Immature natural killer cell (primary cell): ENCODE measurements around the gene RUNX2. TPM values are rescaled to one million over a fixed set of nuclear protein-coding genes. Genes with fewer than 3 reads are reported as not detected.

Experiments used
- DNase-seq, 3 donors: peaks; one replicate each; pipeline ENCODE4 v3.0.0; 2022; ENCODE audit warnings: mixed read lengths in 1 of 3
- H3K27ac Mint-ChIP-seq, 6 donors: one replicate each; pipeline ENCODE4 v1.8.0; 2020; ENCODE audit warnings: mixed read lengths in 6 of 6, mild to moderate bottlenecking in 5 of 6, inconsistent platforms in 4 of 6, moderate library complexity in 3 of 6
- H3K27me3 Mint-ChIP-seq, 3 donors: one replicate each; pipeline ENCODE4 v1.8.0; 2020 to 2021; ENCODE audit warnings: low read depth in 3 of 3, mild to moderate bottlenecking in 3 of 3, mixed read lengths in 3 of 3, moderate library complexity in 3 of 3, inconsistent platforms in 1 of 3
- H3K36me3 Mint-ChIP-seq, 3 donors: one replicate each; pipeline ENCODE4 v1.8.0; 2020; ENCODE audit warnings: mixed read lengths in 3 of 3, inconsistent platforms in 2 of 3, mild to moderate bottlenecking in 2 of 3
- H3K4me1 Mint-ChIP-seq, 2 donors: one replicate each; pipeline ENCODE4 v1.8.0; 2020; ENCODE audit warnings: inconsistent platforms in 2 of 2, mild to moderate bottlenecking in 2 of 2, mixed read lengths in 2 of 2, moderate library complexity in 1 of 2
- H3K4me3 Mint-ChIP-seq, 5 donors: one replicate each; pipeline ENCODE4 v1.8.0; 2020; ENCODE audit warnings: mild to moderate bottlenecking in 5 of 5, mixed read lengths in 5 of 5, inconsistent platforms in 3 of 5, moderate library complexity in 3 of 5
- H3K9me3 Mint-ChIP-seq, 6 donors: one replicate each; pipeline ENCODE4 v1.8.0; 2020; ENCODE audit warnings: mild to moderate bottlenecking in 6 of 6, mixed read lengths in 6 of 6, inconsistent platforms in 4 of 6, moderate library complexity in 3 of 6
- polyA plus RNA-seq, 3 donors: library from polyadenylated mRNA; unstranded; fragments of 300-500 nt; fragmentation: Illumina TruSeq; gene quantifications; one replicate each; pipeline ENCODE4 v1.2.3, GENCODE V29; 2021

The RUNX2 gene
- polyA plus RNA-seq, 3 donors from 2014 or later = 2.6 to 11.8 (median 4.4) TPM

DNA sequence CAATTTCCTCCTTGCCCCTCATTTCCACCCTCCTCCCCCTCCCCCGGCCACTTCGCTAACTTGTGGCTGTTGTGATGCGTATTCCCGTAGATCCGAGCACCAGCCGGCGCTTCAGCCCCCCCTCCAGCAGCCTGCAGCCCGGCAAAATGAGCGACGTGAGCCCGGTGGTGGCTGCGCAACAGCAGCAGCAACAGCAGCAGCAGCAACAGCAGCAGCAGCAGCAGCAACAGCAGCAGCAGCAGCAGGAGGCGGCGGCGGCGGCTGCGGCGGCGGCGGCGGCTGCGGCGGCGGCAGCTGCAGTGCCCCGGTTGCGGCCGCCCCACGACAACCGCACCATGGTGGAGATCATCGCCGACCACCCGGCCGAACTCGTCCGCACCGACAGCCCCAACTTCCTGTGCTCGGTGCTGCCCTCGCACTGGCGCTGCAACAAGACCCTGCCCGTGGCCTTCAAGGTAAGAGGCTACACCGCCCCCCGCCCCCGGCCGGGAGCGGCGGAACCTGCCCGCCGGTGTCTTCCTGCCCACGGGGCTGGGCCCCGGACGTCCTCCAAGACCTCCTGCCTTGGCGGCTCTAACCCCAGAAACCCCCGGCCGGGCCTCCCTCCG lies 94.5 kb downstream of the RUNX2 start:
- peak overlapping the region; percentile 26 to 95 (median 84) for H3K27ac Mint-ChIP-seq
- peak; percentile 60 to 68 (median 61) for DNase-seq
- H3K4me3 Mint-ChIP-seq = peak overlapping the region; percentile 88 to 95 (median 94)
- H3K27me3 Mint-ChIP-seq = peaks cover 25 to 41% (median 39%) of the 10 kb centered on the region in 3 donors
- H3K9me3 Mint-ChIP-seq = peaks cover 0 to 2% (median 0%) of the 10 kb centered on the region in 6 donors
- no peaks in the 10 kb centered on the region for H3K36me3 Mint-ChIP-seq
- H3K4me1 Mint-ChIP-seq = peaks cover 42 to 65% of the 10 kb centered on the region in 2 donors

GRCh38 chr6:45423111-45423823 lies 95.1 kb downstream of the RUNX2 start:
- Mint-ChIP-seq H3K9me3 (peaks cover 0 to 2% (median 0%) of the 10 kb centered on the region in 6 donors), H3K27ac (peak overlapping the region; percentile 23 to 95 (median 76)), H3K36me3 (no peaks in the 10 kb centered on the region), H3K4me1 (peaks cover 42 to 71% of the 10 kb centered on the region in 2 donors), H3K27me3 (peaks cover 25 to 41% (median 36%) of the 10 kb centered on the region in 3 donors), H3K4me3 (peak overlapping the region; percentile 82 to 94 (median 93))
- peak in 1 of 3 donors; percentile 31 for DNase-seq

- Mint-ChIP-seq H3K9me3 (peaks cover 0 to 2% (median 0%) of the 10 kb centered on the region in 6 donors), H3K4me3 (peak overlapping the region; percentile 48 to 94 (median 93)), H3K4me1 (peaks cover 42 to 77% of the 10 kb centered on the region in 2 donors), H3K27me3 (peaks cover 25 to 38% (median 36%) of the 10 kb centered on the region in 3 donors), H3K27ac (peak overlapping the region in 2 of 6 donors; percentile 68 to 74), H3K36me3 (no peaks in the 10 kb centered on the region)
- peak in 2 of 3 donors; percentile 13 to 22 for DNase-seq
These were observed 95.8 kb downstream of the RUNX2 start for GRCh38 chr6:45423824-45424450.

DNA sequence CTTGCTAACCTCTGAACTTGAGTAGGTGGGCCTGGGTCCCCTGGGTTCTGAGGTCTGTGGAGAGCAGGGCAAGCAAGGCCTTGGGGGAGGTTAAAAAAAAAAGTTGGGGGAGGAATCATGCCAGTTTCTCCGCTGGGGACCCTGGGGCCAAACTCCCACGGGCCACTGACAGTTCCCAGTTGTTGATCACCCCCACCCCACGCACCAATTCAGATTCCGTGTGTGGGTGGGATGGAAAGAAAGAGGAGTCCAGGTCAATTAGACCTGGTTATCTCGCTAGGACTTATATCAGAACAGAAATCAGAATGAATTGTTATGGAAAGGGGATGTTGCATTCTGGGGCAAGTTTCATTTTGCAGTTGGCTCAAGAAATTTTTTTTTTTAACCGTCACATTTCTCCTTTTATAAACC lies 96.3 kb downstream of the RUNX2 start:
- Mint-ChIP-seq H3K27me3 (peaks cover 21 to 36% (median 32%) of the 10 kb centered on the region in 3 donors), H3K4me3 (peak overlapping the region; percentile 48 to 94 (median 93)), H3K36me3 (no peaks in the 10 kb centered on the region), H3K9me3 (peaks cover 0 to 2% (median 0%) of the 10 kb centered on the region in 6 donors), H3K27ac (peak overlapping the region in 3 of 6 donors; percentile 2 to 74 (median 68)), H3K4me1 (peaks cover 38 to 77% of the 10 kb centered on the region in 2 donors)
- no peak for DNase-seq

GRCh38 chr6:45426251-45426650 lies 98.1 kb downstream of the RUNX2 start:
- H3K27ac Mint-ChIP-seq = no peak overlapping the region

GRCh38 chr6:45427726-45428125 lies 99.6 kb downstream of the RUNX2 start:
- Mint-ChIP-seq H3K27ac (peak overlapping the region in 2 of 6 donors; percentile 15 to 49), H3K27me3 (peaks cover 3 to 14% (median 7%) of the 10 kb centered on the region in 3 donors), H3K4me3 (no peak overlapping the region), H3K4me1 (peaks cover 30 to 70% of the 10 kb centered on the region in 2 donors), H3K36me3 (no peaks in the 10 kb centered on the region), H3K9me3 (no peaks in the 10 kb centered on the region)
- DNase-seq = no peak

More at GRCh38 chr6:45426251-45426650, 98.1 kb downstream of the RUNX2 start:
- H3K36me3 Mint-ChIP-seq = no peaks in the 10 kb centered on the region
- no peak for DNase-seq
- peaks cover 11 to 22% (median 16%) of the 10 kb centered on the region in 3 donors for H3K27me3 Mint-ChIP-seq
- H3K4me1 Mint-ChIP-seq = peaks cover 30 to 72% of the 10 kb centered on the region in 2 donors
- H3K4me3 Mint-ChIP-seq = peak overlapping the region in 3 of 5 donors; percentile 2 to 55 (median 32)
- H3K9me3 Mint-ChIP-seq = peaks cover 0 to 2% (median 0%) of the 10 kb centered on the region in 6 donors

- Mint-ChIP-seq H3K36me3 (no peaks in the 10 kb centered on the region), H3K27ac (peak overlapping the region in 2 of 6 donors; percentile 1 to 50), H3K4me3 (peak overlapping the region in 2 of 5 donors; percentile 3 to 47), H3K9me3 (no peaks in the 10 kb centered on the region), H3K4me1 (peaks cover 29 to 78% of the 10 kb centered on the region in 2 donors), H3K27me3 (peaks cover 2 to 9% (median 4%) of the 10 kb centered on the region in 3 donors)
- DNase-seq = no peak
These were observed 100.6 kb downstream of the RUNX2 start for GRCh38 chr6:45428727-45429126.

- Mint-ChIP-seq H3K4me1 (peaks cover 25 to 78% of the 10 kb centered on the region in 2 donors), H3K27ac (peak overlapping the region in 3 of 6 donors; percentile 41 to 58 (median 51)), H3K27me3 (peaks cover 1 to 6% (median 2%) of the 10 kb centered on the region in 3 donors), H3K36me3 (no peaks in the 10 kb centered on the region), H3K9me3 (no peaks in the 10 kb centered on the region), H3K4me3 (peak overlapping the region in 1 of 5 donors; percentile 77)
- DNase-seq = no peak
These were observed 102.6 kb downstream of the RUNX2 start for GRCh38 chr6:45430590-45431202.

DNA sequence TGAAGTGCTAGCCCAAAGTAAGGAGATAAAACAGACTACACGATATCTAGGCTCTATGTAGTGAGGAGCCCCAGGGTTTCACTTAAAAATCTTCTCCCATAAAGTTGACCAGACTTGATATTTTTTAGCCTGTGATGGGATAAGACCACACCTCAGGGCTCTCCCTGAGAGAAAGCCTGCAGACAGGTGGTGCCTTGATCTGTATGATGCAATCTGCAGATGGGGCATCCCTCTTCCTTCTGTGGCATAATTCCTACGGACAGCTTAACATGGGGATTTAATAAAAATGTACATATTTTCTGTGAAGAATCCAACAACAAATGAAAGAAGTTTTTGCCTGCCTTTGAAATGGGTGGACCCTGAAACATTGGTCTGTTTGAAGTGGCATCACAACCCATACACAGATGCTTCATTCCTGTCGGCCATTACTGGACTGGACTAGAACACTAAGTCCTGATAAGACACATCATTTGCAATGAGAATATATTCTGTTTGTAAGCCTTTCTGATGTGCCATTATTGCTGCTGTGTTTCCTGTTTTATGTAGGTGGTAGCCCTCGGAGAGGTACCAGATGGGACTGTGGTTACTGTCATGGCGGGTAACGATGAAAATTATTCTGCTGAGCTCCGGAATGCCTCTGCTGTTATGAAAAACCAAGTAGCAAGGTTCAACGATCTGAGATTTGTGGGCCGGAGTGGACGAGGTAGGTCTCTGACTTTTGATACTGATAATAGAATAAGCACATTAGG lies 103.4 kb downstream of the RUNX2 start:
- no peak for DNase-seq
- Mint-ChIP-seq H3K36me3 (no peaks in the 10 kb centered on the region), H3K27ac (peak overlapping the region in 4 of 6 donors; percentile 1 to 85 (median 49)), H3K9me3 (no peaks in the 10 kb centered on the region), H3K4me3 (peak overlapping the region; percentile 27 to 83 (median 43)), H3K4me1 (peaks cover 30 to 78% of the 10 kb centered on the region in 2 donors), H3K27me3 (peaks cover 0 to 6% (median 2%) of the 10 kb centered on the region in 3 donors)

DNA sequence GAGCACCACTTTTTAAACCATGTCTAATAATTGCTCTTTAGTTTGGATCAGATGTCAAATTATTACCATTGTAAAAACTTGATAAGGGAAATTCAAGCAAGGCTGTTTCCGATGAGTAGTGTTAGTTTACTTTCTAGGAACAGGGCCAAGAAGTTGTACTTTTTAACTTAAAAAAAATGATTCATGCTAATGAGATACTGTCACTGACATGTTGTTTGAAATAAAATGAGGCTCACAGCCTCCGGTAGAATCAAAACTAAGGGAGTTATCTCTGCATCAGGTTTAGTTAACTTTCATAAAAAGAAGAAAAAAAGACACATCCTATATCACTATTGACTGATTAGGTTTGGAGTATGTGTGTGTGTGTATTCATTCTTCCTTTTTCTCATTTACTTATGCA lies 104.8 kb downstream of the RUNX2 start:
- Mint-ChIP-seq H3K36me3 (no peaks in the 10 kb centered on the region), H3K9me3 (no peaks in the 10 kb centered on the region), H3K27me3 (peaks cover 0 to 6% (median 5%) of the 10 kb centered on the region in 3 donors), H3K4me1 (peaks cover 44 to 87% of the 10 kb centered on the region in 2 donors), H3K27ac (no peak overlapping the region), H3K4me3 (peak overlapping the region in 4 of 5 donors; percentile 43 to 50 (median 47))
- DNase-seq = no peak

GRCh38 chr6:45433533-45434380 lies 105.6 kb downstream of the RUNX2 start:
- peaks cover 0 to 6% (median 5%) of the 10 kb centered on the region in 3 donors for H3K27me3 Mint-ChIP-seq

DNA sequence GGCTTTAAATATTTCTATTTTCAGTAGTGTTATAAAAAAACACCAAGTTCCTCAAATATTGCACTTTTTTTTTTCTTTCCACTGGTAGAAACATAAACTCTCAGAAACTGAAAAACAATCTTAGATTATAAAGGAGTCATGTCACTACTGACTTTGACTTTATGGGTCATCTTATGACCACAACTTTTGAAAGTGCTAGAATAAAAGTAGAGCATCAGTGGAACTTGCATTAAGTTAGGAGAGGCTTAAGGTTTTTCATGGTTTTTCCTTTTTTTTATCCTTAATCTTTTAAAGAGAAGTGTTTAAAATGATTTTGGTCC lies 106.2 kb downstream of the RUNX2 start:
- peaks cover 0 to 5% (median 4%) of the 10 kb centered on the region in 3 donors for H3K27me3 Mint-ChIP-seq
- DNase-seq = no peak
- H3K4me3 Mint-ChIP-seq = peak overlapping the region; percentile 2 to 62 (median 51)
- no peaks in the 10 kb centered on the region for H3K9me3 Mint-ChIP-seq
- no peaks in the 10 kb centered on the region for H3K36me3 Mint-ChIP-seq
- peak overlapping the region in 3 of 6 donors; percentile 43 to 74 (median 72) for H3K27ac Mint-ChIP-seq
- H3K4me1 Mint-ChIP-seq = peaks cover 45 to 82% of the 10 kb centered on the region in 2 donors

More at GRCh38 chr6:45433533-45434380, 105.6 kb downstream of the RUNX2 start:
- peaks cover 45 to 82% of the 10 kb centered on the region in 2 donors for H3K4me1 Mint-ChIP-seq
- H3K4me3 Mint-ChIP-seq = peak overlapping the region; percentile 2 to 62 (median 54)
- H3K9me3 Mint-ChIP-seq = no peaks in the 10 kb centered on the region
- DNase-seq = peak in 1 of 3 donors; percentile 18
- peak overlapping the region in 3 of 6 donors; percentile 43 to 74 (median 72) for H3K27ac Mint-ChIP-seq
- H3K36me3 Mint-ChIP-seq = no peaks in the 10 kb centered on the region
